GM19328 (cell line): Measurements from ENCODE around the gene PRXL2A.
A peak's percentile ranks its signal among the peaks of the same experiment; 100 is the strongest.
"Not testable (repeated sequence)": the region's sequence is repeated elsewhere in the genome, so short reads cannot be mapped to it uniquely, and the experiment has no call there.

Experiments used
- ATAC-seq: cut with Tn5 transposase; IDR thresholded peaks from one replicate; pipeline ENCODE4 v1.9.1; 2021; ENCODE audit warnings: mild to moderate bottlenecking, moderate library complexity; ENCODE audit not compliant: unreplicated experiment

The PRXL2A gene, protein sequence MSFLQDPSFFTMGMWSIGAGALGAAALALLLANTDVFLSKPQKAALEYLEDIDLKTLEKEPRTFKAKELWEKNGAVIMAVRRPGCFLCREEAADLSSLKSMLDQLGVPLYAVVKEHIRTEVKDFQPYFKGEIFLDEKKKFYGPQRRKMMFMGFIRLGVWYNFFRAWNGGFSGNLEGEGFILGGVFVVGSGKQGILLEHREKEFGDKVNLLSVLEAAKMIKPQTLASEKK

DNA sequence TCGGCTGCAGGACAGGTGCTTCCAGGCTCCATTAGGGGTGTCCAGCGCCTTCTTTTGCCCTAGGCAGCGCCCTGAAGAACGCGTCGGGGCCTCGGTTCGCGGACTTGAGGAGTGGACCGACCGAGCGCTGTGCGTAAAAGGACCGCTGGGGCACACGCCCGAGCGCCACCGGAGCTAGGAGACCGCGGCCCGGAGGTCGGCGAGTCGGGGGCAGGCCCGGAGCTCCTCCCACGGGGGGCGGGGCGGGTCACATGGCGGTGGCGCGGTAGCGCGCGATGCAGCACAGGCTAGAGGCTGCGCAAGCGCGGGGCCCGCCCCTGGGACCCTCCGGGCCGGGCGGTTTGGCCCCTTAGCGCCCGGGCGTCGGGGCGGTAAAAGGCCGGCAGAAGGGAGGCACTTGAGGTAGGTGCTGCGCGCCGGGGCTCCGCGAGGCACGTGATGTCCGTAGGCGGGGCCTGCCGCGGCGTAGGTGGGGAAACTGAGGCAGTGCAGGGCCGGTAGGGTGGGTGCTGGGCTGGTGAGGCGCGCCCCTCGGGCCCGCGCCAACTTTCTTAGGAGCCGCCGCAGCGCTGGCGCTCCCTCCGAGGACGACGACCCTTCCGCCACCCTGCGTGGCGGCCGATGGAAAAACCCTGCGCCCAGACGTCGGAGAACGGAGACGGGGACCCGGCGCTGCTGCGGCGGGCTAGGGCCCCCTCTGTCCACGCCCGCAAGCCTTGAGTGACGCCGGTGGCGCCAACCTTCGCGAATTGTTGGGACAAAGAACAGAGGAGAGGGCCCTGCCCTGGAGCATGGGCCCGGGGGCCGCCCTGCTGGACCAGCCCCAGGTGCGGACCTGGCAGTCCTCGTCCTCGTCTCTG, at the start of gene PRXL2A:
TSS of gene PRXL2A (plus strand) at position 310 of the 860 bp plus-strand sequence. CDS start 11,917 bp downstream, outside the sequence.
- ATAC-seq: peak; percentile 92

DNA sequence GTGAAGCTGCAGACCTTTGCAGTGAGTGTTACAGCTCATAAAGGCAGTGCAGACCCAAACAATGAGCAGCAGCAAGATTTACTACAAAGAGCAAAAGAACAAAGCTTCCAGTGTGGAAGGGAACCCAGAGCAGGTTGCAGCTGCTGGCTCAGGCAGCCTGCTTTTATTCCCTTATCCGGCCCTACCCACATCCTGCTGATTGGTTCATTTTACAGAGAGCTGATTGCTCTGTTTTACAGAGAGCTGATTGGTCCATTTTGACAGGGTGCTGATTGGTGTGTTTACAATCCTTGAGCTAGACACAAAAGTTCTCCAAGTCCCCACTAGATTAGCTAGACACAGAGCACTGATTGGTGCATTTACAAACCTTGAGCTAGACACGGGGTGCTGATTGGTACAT, 49.4 kb upstream of the PRXL2A start:
- ATAC-seq: not testable (repeated sequence)

DNA sequence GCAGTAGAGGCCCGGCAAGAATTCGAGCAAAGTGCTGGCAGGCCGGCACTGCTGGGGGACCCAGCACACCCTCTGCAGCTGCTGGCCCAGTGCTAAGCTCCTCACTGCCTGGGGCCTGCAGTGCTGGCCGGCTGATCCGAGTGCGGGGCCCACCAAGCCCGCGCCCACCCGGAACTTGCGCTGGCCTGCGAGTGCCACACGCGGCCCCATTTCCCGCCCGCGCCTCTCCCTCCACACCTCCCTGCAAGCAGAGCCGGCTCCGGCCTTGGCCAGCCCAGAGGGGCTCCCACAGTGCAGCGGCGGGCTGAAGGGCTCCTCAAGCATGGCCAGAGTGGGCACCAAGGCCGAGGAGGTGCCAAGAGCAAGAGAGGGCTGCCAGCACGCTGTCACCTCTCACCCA, 48.7 kb upstream of the PRXL2A start:
- ATAC-seq: no peak

DNA sequence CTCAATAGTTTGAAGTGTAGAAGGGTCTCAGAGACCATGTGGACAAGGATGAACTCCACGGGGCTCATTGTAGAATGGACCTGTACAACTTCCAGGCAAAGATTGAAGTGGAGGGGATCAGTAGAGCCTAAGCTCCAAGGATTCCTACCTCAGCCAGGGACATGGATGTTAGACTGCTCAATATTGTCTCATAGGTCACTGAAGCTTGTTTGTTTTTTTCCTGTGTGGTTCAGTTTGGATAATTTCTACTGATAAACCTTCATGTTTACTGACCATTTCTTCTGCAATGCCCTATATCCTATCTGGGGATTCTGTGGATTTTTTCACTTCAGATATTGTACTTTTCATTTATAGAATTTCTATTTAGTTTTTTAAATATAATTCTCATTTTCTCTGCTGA, 42.8 kb upstream of the PRXL2A start:
- ATAC-seq: no peak

DNA sequence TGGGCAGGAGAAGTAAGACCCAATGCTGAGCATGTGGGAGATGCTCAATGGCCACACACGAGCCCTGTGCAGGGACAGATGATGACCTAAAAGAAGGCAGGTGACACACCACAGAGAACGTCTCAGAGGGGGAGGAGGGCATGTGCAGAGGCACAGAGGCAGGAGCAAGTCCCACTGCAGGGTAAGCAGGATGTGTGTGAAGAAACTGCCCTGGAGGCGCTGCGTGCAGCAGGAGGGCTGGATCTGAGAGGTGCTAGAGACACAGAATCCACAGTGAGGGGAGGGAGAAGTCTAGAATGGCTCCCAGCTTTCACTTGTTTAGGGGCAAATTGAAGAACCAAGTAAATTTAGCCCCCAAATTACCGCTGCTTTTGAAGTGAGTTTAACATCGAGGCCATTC, 36.9 kb upstream of the PRXL2A start:
- no peak for ATAC-seq

DNA sequence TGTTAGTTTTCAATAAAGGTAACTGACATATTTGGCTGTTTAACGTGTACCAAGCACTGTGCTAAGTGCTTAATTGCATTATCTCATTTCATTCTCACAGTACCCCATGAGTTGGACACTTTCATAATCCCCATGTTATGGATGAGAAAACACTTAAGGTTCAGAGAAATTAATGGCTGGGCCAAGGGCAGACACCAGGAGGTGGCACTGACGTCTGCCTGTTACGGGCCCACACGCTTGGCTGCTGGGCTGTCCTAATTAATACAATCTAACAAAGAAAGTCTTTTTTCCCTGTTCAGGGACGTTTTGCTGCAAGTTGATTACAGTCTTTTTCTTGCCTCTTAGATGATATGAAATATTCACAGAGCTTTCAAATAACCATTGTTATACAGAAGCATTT, 35.7 kb upstream of the PRXL2A start:
- no peak for ATAC-seq

DNA sequence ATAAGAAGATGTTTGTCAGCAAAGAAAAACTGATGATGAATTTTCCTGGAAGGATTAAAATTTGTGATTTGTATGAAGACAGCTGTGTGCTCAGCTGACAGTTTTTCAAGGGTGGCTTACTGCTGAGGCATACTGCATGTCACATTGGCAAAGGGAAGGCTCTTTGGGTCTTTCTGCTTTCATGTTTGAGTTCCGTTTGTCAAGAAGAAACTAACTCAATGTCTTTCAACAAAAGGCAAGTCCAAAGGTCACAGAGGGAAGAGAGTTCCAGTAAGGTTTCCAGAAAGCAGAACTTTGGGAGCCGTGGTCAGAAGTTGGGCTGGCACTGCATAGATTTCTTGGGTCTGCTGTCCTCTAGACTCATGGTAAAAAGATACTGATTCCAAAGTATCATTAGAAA, 34.8 kb upstream of the PRXL2A start:
- ATAC-seq: no peak

DNA sequence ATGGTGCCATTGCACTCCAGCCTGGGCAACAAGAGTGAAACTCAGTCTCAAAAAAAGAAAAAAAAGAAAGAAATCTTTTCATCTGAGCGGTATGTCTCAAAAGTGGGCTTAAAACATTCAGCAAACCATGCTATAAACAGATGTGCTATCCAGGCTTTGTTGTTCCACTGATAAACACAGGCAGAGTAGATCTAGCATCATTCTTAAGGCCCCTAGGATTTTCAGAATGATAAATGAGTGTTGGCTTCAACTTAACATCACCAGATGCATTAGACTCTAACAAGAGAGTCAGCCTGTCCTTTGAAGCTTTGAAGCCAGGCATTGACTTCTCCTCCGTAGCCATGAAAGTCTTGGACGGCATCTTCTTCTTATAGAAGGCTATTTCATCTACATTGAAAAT, 28.6 kb upstream of the PRXL2A start:
- ATAC-seq: no peak

DNA sequence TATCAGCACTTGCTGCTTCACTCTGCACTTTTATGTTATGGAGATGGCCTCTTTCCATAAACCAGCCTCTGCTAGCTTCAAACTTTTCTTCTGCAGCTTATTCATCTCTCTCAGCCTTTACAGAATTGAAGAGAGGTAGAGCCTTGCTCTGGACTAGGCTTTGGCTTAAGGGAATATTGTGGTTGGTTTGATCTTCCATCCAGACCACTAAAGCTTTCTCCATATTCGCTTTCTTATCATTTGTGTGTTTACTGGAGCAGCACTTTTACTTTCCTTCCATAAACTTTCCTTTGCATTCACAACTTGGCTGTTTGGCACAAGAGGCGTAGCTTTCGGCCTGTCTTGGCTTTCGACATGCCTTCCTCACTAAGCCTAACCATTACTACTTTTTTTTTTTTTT, 28.2 kb upstream of the PRXL2A start:
- no peak for ATAC-seq

DNA sequence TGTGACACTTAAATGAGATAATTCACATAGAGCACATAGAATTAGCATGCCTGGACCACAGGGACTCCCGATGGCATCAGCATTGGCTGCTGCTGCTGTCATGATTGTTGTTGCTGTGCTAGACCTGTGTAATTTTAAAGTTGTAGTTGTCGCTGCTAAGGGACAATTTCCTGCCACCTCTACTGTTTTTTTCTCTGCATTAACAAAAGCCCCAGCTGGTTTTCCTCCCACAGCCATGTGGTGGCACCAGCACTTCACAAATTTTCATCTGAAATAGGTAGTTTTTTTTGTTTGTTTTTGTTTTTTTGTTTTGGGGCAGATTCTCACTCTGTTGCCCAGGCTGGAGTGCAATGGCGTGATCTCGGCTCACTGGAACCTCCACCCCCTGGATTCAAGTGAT, 25.4 kb upstream of the PRXL2A start:
- no peak for ATAC-seq

DNA sequence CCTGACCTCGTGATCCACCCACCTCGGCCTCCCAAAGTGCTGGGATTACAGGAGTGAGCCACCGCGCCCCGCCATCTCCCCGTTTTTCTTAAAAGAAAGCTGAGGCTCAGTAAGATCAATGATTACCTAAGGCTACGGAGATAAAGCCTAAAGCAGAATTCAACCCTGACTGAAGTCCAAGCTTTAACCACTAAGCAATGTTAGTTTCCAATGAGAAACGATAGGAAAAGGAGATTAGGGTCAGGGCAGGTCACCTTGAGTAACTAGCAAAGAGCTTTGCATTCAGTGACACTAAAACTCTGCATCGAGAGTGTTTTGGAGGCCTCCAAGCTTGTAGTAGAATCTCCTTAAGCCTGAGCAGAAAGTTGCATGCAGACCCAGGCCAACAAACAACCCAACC, 17.6 kb upstream of the PRXL2A start:
- ATAC-seq: no peak

DNA sequence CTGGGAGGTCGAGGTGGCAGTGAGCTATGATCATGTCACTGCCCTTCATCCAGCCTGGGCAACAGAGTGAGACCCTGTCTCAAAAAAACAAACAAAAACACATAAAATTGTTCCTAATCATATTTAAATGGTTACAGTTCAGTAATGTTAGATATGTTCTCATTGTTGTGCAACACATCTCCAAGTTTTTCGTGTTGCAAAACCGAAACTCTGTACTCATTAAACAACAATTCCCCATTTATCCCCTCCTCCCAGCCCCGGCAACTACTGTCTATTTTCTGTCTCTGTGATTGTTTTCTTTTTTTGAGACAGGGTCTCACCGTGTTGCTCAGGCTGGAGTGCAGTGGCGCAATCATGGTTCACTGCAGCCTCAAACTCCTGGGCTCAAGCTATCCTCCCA, 16.1 kb upstream of the PRXL2A start:
- no peak for ATAC-seq

DNA sequence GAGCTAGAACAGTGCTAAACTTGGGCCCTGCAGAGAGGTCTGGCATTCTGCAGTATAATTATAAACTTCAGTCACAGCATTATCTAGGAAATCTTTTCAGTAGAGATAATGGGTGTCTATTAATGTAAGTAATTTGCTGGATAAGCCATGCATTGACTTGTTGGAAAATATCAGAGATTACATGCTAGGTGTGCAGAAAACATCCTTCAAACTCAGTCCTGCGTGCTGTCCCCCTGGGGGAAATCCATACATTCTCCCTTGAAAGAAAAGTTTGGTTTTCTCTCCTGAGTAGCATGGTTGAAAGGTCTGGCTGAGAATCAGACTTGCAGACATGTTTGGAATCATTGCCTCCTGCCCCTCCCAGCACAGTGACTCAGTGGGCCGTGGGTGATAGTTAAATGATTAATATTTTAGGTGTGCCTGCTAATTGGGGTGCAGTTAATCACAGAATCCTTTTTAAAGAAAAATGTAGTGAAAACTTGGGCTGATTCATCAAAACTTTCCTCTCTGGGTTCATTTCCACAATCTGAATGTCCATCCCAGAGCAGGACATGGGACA, 13.9 kb upstream of the PRXL2A start:
- no peak for ATAC-seq

DNA sequence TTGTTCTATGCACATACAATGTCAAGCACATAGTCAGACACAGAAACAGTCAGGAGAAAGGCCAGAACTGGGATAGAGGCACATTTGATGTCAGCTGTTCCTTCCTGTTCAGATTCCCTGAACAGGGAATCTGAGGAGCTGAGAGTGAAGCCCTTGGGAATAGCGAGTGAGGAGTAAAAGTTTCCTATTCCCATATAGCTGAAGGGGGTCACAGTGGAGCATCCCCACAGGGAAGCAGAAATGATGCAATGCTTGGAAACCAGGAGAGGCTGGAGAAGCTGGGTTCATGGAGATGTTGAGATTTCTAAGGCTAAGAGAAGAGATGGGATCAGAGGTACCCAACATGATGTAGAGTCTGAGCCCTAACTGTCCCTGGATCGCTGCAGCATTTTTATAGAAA, 11.3 kb upstream of the PRXL2A start:
- no peak for ATAC-seq

DNA sequence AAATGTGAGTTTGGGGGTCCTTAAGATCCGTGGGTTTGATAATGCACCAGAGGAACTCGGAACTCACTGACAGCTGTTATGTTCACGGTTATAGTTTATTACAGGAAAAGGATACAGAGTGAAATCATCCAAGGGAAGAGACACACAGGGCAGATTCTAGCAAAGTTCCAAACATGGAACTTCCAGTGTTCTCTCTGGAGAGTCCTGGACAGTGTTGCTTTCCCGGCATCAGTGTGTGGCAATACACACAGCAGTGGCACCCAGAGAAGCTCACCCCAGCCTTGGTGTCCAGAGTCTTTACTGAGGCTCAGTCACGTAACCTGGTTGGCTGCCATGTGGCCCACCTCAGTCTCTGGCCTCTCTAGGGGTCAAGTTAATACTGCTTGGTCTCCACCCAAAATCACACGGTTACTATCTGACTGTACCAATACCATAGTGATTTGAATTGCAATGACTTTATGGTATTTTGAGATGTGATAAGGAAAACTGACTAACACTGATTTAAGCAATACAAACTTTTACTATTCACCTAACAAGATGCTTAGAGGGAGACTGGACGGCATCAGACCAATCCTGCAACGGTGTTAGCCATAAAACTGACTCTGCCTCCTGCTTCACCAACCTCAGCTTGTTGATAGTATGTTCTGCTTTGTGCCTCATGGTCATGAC, 8.1 kb upstream of the PRXL2A start:
- no peak for ATAC-seq

DNA sequence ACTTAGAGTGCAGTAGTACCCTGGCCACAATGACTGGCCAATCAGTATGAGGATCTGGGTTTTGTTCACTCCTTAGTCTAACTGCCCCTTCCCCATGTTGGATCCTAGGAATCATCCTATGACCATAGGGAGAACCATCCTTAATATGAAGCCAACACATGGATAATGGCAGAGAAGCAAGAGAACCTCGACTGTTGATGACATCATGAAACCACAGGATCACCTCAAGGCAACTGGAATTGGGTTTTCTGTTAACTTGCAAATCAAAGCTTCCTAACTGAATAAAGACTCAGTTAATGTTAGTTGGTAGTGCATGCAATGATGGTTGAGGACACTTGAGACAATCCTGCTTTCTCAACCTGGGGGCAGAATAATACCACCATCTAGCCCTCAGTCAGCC, 3.3 kb upstream of the PRXL2A start:
- no peak for ATAC-seq

DNA sequence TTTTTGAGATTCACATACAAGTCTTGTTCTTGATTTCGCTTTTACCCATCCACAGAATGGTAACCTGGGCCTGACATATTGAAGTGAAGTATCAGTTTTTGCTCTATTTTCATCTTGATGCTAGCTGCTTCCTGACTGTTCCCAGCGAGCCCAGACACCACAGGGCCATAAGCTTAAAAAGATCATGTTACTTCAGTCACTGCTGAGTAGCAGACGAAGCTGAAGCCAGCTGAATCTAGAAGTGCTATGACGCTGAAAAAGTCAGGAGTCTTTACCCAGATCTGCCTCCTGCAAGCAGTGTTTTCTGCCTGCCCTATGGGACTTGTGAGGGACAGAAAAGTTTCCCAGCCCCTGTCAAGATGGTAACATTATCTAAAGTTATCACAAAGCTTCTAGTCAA, 2.7 kb upstream of the PRXL2A start:
- ATAC-seq: no peak

DNA sequence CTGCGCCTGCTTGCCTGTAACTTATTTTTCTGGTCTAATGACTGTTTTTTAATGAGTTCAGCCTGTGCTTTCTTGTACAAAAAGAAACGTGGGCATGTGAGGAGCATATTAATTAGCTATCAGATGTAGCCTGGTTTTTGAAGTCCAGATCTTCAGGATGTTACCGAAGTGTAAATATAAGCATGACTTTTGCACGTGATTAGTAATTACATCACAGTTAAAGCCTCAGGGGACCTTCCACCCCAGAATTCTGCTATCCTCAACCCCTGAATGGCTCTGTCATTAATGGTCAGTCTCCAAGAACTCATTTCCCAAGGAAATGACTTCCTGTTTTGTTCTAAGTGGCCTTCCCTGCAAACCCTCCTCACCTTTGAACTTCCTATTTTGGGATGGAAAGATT, 2.1 kb upstream of the PRXL2A start:
- ATAC-seq: no peak

DNA sequence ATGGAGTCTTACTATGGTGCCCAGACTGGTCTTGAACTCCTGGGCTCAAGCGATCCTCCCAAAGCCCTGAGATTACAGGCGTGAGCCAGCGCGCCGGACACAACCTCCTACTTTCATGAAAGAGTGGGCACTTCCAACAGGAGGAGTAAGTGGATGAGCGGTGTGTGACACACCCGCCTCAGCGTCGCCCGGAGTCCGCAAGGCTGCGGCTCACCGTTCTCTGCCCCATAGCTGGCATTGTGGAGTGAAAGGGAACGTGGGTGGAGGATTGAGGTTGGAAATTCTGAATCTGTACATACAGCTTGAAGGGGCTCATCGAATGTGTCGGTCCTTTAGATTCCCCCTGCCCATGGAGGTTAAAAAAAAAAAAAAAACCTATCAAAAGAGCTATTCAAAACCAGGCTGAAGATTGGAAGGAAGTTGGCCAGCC, 524 bp upstream of the PRXL2A start:
- ATAC-seq: peak; percentile 29

DNA sequence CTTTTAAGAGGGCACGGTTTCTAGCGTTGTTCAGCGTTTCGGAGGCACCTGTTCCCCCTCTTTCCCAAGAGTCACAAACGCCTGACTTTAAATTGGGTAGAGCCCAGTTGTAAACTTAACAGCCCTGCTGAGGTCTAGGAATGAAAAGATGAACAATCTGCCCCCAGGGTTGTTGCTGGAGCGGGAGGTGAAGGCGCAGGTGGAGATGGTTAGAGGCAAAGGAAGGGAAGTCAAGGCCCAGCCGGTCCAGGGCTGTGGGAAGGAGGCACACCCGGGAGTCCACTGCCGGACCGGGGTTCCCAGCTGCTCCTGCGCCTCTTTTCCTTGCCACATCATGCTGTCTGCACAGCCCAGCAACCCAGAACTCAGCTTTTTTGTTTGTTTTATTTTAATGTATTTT, 770 bp downstream of the PRXL2A start:
- no peak for ATAC-seq

DNA sequence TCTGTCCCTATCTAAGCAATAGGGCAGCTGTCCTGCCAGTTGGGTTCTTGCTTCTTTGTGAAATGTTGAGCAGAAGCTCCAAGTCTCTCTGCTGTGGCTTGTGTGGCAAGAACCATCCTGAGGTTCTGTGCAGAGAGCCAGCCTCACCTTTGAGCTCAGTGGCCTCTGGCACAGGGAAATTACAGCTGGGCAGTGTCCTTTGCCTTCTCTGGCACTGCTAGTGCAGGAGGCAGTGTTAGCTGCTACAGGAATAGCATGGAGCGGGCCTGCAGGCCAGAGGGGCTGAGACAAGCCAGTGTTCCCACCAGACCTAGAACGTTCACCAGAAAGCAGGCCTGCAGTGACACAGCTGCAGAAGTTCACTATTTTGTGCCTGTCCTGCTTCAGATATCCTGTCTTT, 1.8 kb downstream of the PRXL2A start:
- ATAC-seq: no peak
